Esophagus muscularis mucosa (tissue), 4 donors: ENCODE data around the gene CLASP1.

Experiments used
- EP300 ChIP-seq: sonication (generic); formaldehyde crosslinking; IDR thresholded peaks from one replicate; pipeline ENCODE4 v1.6.1; 2017; ENCODE audit warnings: antibody characterized with exemption
- POLR2A ChIP-seq: fragments of 450-650 bp; IDR thresholded peaks from one replicate; pipeline ENCODE4 v1.6.1; 2017; ENCODE audit warnings: antibody characterized with exemption, moderate library complexity, mild to moderate bottlenecking, low read depth
- POLR2AphosphoS5 ChIP-seq, 2 donors: sonication (generic); formaldehyde crosslinking; IDR thresholded peaks; one replicate each; pipeline ENCODE4 v1.6.1; 2017; ENCODE audit warnings: antibody characterized with exemption in 2 of 2
- TF ChIP-seq, protein P1 (sequence below), 3 experiments: fragments of 200-600 bp in 2 of 3; fragments of 450-650 bp in 1 of 3; sonication (generic) in 2 of 3; IDR thresholded peaks; one replicate each; pipeline ENCODE4 v1.5.1; 2017 to 2019; ENCODE audit warnings: antibody characterized with exemption in 3 of 3, mild to moderate bottlenecking in 2 of 3, moderate library complexity in 1 of 3

- TF ChIP-seq POLR2AphosphoS5 (IDR thresholded peaks at IDR 0.05) (no peak), POLR2A (no peak), EP300 (no peak)
- TF ChIP-seq, protein P1, sequence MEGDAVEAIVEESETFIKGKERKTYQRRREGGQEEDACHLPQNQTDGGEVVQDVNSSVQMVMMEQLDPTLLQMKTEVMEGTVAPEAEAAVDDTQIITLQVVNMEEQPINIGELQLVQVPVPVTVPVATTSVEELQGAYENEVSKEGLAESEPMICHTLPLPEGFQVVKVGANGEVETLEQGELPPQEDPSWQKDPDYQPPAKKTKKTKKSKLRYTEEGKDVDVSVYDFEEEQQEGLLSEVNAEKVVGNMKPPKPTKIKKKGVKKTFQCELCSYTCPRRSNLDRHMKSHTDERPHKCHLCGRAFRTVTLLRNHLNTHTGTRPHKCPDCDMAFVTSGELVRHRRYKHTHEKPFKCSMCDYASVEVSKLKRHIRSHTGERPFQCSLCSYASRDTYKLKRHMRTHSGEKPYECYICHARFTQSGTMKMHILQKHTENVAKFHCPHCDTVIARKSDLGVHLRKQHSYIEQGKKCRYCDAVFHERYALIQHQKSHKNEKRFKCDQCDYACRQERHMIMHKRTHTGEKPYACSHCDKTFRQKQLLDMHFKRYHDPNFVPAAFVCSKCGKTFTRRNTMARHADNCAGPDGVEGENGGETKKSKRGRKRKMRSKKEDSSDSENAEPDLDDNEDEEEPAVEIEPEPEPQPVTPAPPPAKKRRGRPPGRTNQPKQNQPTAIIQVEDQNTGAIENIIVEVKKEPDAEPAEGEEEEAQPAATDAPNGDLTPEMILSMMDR (IDR thresholded peaks at IDR 0.05), result no peak
Measured at GRCh38 chr2:121682396-121683298, 33.4 kb upstream of the CLASP1 start.
